ENCODE data around the gene NME7. TPM values are rescaled to one million over a fixed set of nuclear protein-coding genes. Genes with fewer than 3 reads are reported as not detected.

The NME7 gene
- total RNA-seq, 6 experiments from 2014 or later = 2.0 to 6.5 (median 5.3) TPM

DNA sequence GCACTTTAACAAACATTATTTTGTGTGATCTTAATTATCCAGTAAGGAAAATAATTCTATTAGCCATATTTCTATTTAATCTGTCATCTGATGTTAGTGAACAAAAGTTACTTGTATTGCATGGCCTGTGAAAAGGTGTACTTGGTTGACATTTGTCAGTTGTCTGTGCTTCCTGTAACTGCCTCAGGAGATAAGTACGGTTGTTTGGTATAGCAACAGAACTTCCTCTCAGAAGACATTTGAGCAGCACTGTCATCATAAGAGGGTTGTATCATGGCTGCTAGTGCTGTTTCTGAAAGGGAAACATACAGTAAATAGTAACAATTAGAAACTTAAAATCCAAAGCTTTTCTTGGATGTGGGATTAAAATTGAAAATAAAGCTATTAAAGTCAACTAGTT, 3.8 kb upstream of the NME7 start:
- ATAC-seq (no peak), DNase-seq (no peak)
- intact Hi-C loops (cut with DNase I) = no loop called here
- H3K36me3 ChIP-seq = peaks cover 0 to 20% (median 0%) of the 10 kb centered on the region in 4 donors
- H3K4me3 ChIP-seq = no peak overlapping the region
- no peaks in the 10 kb centered on the region for H3K9me3 ChIP-seq
- no peak for TF ChIP-seq POLR2A (IDR thresholded peaks at IDR 0.05)
- TF ChIP-seq, protein P1, sequence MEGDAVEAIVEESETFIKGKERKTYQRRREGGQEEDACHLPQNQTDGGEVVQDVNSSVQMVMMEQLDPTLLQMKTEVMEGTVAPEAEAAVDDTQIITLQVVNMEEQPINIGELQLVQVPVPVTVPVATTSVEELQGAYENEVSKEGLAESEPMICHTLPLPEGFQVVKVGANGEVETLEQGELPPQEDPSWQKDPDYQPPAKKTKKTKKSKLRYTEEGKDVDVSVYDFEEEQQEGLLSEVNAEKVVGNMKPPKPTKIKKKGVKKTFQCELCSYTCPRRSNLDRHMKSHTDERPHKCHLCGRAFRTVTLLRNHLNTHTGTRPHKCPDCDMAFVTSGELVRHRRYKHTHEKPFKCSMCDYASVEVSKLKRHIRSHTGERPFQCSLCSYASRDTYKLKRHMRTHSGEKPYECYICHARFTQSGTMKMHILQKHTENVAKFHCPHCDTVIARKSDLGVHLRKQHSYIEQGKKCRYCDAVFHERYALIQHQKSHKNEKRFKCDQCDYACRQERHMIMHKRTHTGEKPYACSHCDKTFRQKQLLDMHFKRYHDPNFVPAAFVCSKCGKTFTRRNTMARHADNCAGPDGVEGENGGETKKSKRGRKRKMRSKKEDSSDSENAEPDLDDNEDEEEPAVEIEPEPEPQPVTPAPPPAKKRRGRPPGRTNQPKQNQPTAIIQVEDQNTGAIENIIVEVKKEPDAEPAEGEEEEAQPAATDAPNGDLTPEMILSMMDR (IDR thresholded peaks at IDR 0.05) = no peak
- 22% methylated on average over 1 of the region's 1 CpG for WGBS (ENCODE audit: insufficient coverage, low coverage, low lambda C conversion rate, missing lambda C conversion rate)
- H3K4me1 ChIP-seq = peaks cover 0 to 8% (median 0%) of the 10 kb centered on the region in 4 donors
- H3K27me3 ChIP-seq = no peaks in the 10 kb centered on the region
- H3K27ac ChIP-seq = no peak overlapping the region

DNA sequence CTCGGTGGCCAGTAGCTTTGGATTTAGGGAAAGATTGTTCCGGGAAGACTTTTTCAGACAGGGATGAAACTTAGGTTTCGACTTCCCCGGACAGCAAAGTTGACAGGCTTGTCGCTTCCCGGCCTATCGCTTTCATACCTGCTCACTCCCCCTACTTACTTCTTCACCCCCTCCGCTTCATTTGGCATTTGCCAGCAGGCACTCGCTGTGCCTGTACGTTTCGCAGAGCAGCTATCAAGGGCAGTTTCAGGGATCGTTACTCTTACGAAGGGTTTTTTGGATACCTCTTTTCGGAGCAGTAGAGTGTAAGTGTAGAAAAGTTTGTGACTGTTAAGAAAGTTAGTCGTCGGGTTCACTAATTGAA, 791 bp upstream of the NME7 start:
- Histone ChIP-seq H3K4me1 (peaks cover 0 to 8% (median 0%) of the 10 kb centered on the region in 4 donors), H3K27me3 (no peaks in the 10 kb centered on the region), H3K9me3 (no peaks in the 10 kb centered on the region), H3K27ac (peak overlapping the region; percentile 58 to 80 (median 65)), H3K4me3 (peak overlapping the region; percentile 65 to 72 (median 70)), H3K36me3 (peaks cover 0 to 14% (median 0%) of the 10 kb centered on the region in 4 donors)
- DNase-seq = peak in 2 of 3 donors; percentile 28 to 44
- intact Hi-C loops (cut with DNase I) = no loop called here
- peak; percentile 5 to 19 (median 12) for ATAC-seq
- under 1% methylated on average over 16 of the region's 16 CpGs for WGBS (ENCODE audit: insufficient coverage, low coverage, low lambda C conversion rate, missing lambda C conversion rate)
- TF ChIP-seq POLR2A (IDR thresholded peaks at IDR 0.05) = no peak

DNA sequence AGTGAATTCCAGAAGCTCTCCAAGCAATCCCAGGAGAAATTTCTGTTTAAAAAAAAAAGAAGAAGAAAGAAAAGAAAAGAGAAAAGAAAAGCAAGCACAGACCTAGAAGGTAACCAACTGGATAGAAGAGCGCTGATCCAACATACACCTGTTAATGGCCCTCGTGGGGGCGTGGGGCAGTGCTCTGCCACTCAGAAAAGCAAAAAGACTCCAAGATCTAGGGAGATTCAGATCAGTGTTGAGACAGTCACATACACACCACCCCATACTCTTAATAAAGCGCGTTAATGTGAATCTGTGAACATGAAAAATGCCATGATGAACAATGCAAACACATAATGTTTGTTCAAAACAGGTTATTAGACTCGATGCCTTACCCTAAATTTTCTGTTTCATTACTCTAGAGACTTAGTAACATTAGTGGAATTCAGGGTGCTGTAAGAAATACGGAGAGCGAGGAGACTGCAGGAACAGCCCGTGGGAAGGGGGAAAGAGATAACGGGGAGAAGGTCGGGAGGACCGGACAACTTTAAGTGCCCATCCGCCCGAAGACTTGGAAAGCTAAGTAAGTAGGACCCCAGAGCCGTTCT, 406 bp downstream of the NME7 start:
- 10% methylated on average over 15 of the region's 15 CpGs for WGBS (ENCODE audit: insufficient coverage, low coverage, low lambda C conversion rate, missing lambda C conversion rate)
- intact Hi-C loops (cut with DNase I) = no loop called here
- H3K27me3 ChIP-seq = no peaks in the 10 kb centered on the region
- H3K4me3 ChIP-seq = peak overlapping the region; percentile 65 to 72 (median 70)
- H3K4me1 ChIP-seq = peaks cover 0 to 8% (median 0%) of the 10 kb centered on the region in 4 donors
- H3K9me3 ChIP-seq = no peaks in the 10 kb centered on the region
- peak in 1 of 4 donors; percentile 10 for ATAC-seq
- no peak for DNase-seq
- no peak overlapping the region for H3K27ac ChIP-seq
- H3K36me3 ChIP-seq = peaks cover 0 to 10% (median 0%) of the 10 kb centered on the region in 4 donors
- TF ChIP-seq POLR2A (IDR thresholded peaks at IDR 0.05) = no peak
- TF ChIP-seq, protein P1 (IDR thresholded peaks at IDR 0.05) = no peak

DNA sequence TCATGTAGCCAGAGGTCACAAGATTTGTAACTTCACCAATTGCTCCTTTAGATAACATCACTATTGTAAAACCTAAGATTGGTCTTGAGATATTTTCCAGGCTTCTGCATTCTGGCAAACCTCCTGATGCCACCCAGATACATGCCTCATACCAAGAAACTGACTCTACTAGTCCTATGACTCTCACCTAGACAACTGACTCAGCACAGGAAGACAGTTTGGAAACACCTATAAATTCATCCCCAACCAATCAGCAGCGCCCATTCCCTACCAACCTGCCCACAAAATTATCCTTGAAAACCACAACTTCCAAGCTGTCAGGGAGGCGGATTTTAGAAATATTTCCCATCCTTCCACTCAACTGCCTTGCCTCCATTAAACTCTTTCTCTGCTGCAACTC, 2.6 kb downstream of the NME7 start:
- no peak overlapping the region for H3K4me3 ChIP-seq
- intact Hi-C loops (cut with DNase I) = no loop called here
- DNase-seq (no peak), ATAC-seq (no peak)
- no peaks in the 10 kb centered on the region for H3K9me3 ChIP-seq
- whole genome bisulfite sequencing (ENCODE audit: insufficient coverage, low coverage, low lambda C conversion rate, missing lambda C conversion rate) = 95% methylated on average over 2 of the region's 2 CpGs
- no peaks in the 10 kb centered on the region for H3K36me3 ChIP-seq
- TF ChIP-seq, protein P1 (IDR thresholded peaks at IDR 0.05) = no peak
- no peaks in the 10 kb centered on the region for H3K27me3 ChIP-seq
- no peak overlapping the region for H3K27ac ChIP-seq
- peaks cover 0 to 8% (median 0%) of the 10 kb centered on the region in 4 donors for H3K4me1 ChIP-seq

DNA sequence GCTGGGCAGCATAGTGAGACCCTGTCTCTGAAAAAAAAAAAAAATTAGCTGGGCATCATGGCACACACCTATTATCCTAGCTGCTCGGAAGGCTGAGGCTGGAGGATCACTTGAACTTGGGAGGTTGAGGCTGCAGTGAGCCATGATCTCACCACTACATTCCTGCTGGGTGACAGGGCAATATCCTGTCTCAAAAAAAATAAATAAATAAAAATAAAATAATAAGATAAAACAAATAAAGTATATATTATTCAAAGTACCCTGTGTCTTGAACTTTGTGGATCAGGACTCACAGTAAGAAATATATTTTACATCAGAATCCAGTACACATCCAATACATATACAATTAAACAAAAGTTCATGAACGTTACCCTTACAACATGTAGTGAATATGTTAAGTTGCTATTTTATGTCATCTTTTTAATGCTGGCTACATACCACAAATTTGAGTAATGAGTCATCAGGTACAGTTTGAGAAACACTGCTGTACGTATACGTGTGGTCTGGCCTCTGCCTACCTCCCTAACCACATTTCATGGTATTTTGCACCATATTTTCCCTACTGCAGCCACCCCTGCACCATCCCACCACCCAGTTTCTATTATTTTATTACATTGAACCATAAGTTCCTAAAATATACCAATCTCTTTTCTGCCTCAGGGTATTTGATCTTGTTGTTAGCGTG, 4.4 kb downstream of the NME7 start:
- Histone ChIP-seq H3K27me3 (no peaks in the 10 kb centered on the region), H3K27ac (no peak overlapping the region), H3K4me1 (no peaks in the 10 kb centered on the region), H3K36me3 (no peaks in the 10 kb centered on the region), H3K4me3 (no peak overlapping the region), H3K9me3 (no peaks in the 10 kb centered on the region)
- intact Hi-C loops (cut with DNase I) = no loop called here
- TF ChIP-seq, protein P1 (IDR thresholded peaks at IDR 0.05) = no peak
- TF ChIP-seq POLR2A (IDR thresholded peaks at IDR 0.05) = no peak
- no peak for DNase-seq
- 66% methylated on average over 5 of the region's 5 CpGs for WGBS (ENCODE audit: insufficient coverage, low coverage, low lambda C conversion rate, missing lambda C conversion rate)
- ATAC-seq = no peak
